SK-N-SH (cell line): ENCODE data around the gene SCGN. TPM values are rescaled to one million over a fixed set of nuclear protein-coding genes. Genes with fewer than 3 reads are reported as not detected.

Experiments
- CTCF ChIA-PET: fragments of 300-600, 350-600 bp; formaldehyde crosslinking; extraction: SDS; loops from one replicate; lab custom pipeline; 2021; lab: Yijun Ruan, JAX
- POLR2A ChIA-PET: fragments of 350-600 bp; sonication (Branson Sonifier 250); formaldehyde crosslinking; extraction: SDS; loops from one replicate; lab custom pipeline; 2020; ENCODE audit warnings: antibody characterized with exemption, inconsistent platforms; lab: Yijun Ruan, JAX
- DNase-seq: peaks from one replicate; pipeline ENCODE4 v3.0.0; 2012
- H2AFZ ChIP-seq: fragments of 200-600 bp; sonication (generic); 2 replicates; pipeline ENCODE4 v1.8.1; 2016; ENCODE audit warnings: antibody characterized with exemption, mild to moderate bottlenecking, low read depth
- H3F3A ChIP-seq: fragments of 200-600 bp; sonication (generic); replicated peaks from 2 replicates; pipeline ENCODE3; 2016; ENCODE audit warnings: antibody characterized with exemption, mild to moderate bottlenecking; ENCODE audit not compliant: insufficient read depth
- H3K27ac ChIP-seq, 2 experiments: fragments of 200-500 bp in 1 of 2; fragments of 200-600 bp in 1 of 2; sonication (Bioruptor generic) in 1 of 2; sonication (generic), shearing (Covaris generic) in 1 of 2; 2 replicates each; pipeline versions ENCODE4 v1.5.1 to v1.6.1; 2014 to 2016; ENCODE audit warnings: low read depth in 2 of 2, inconsistent platforms in 1 of 2, low read length in 1 of 2, mild to moderate bottlenecking in 1 of 2, mixed read lengths in 1 of 2
- H3K27me3 ChIP-seq: fragments of 200-600 bp; sonication (generic), shearing (Covaris generic); 2 replicates; pipeline ENCODE4 v1.6.1; 2016; ENCODE audit warnings: mixed run types; ENCODE audit not compliant: insufficient read depth
- H3K36me3 ChIP-seq, 2 experiments: fragments of 200-500 bp in 1 of 2; fragments of 200-600 bp in 1 of 2; sonication (Bioruptor generic) in 1 of 2; sonication (generic) in 1 of 2; replicated peaks in 1 of 2; 2 replicates each; pipeline versions ENCODE3 to v1.5.1; 2014 to 2016; ENCODE audit warnings: low read length in 1 of 2, mild to moderate bottlenecking in 1 of 2; ENCODE audit not compliant: insufficient read depth in 2 of 2, control insufficient read depth in 1 of 2
- H3K4me1 ChIP-seq, 2 experiments: fragments of 200-500 bp in 1 of 2; fragments of 200-600 bp in 1 of 2; sonication (Bioruptor generic) in 1 of 2; sonication (generic), shearing (Covaris generic) in 1 of 2; 2 replicates each; pipeline versions ENCODE4 v1.5.1 to v1.6.1; 2014 to 2016; ENCODE audit warnings: low read depth in 1 of 2, low read length in 1 of 2, mixed run types in 1 of 2; ENCODE audit not compliant: insufficient read depth in 2 of 2, control insufficient read depth in 1 of 2
- H3K4me2 ChIP-seq: fragments of 200-600 bp; sonication (generic), shearing (Covaris generic); 2 replicates; pipeline ENCODE4 v1.6.1; 2017; ENCODE audit warnings: mixed run types
- H3K4me3 ChIP-seq, 2 experiments: fragments of 200-500 bp in 1 of 2; fragments of 200-600 bp in 1 of 2; sonication (Bioruptor generic) in 1 of 2; sonication (generic), shearing (Covaris generic) in 1 of 2; 2 replicates each; pipeline versions ENCODE4 v1.5.1 to v1.8.1; 2014 to 2016; ENCODE audit warnings: low read depth in 2 of 2, inconsistent platforms in 1 of 2, low read length in 1 of 2, mild to moderate bottlenecking in 1 of 2, mixed read lengths in 1 of 2, moderate library complexity in 1 of 2
- H3K79me2 ChIP-seq: fragments of 200-600 bp; sonication (generic); 2 replicates; pipeline ENCODE4 v1.8.1; 2017; ENCODE audit warnings: mild to moderate bottlenecking; ENCODE audit not compliant: insufficient read depth
- H3K9ac ChIP-seq: fragments of 200-600 bp; sonication (generic); 2 replicates; pipeline ENCODE4 v1.6.1; 2017; ENCODE audit warnings: mixed run types
- H3K9me2 ChIP-seq: fragments of 200-600 bp; sonication (generic); 2 replicates; pipeline ENCODE4 v1.6.1; 2017; ENCODE audit warnings: mixed run types
- H3K9me3 ChIP-seq: fragments of 200-600 bp; sonication (generic); 2 replicates; pipeline ENCODE4 v1.6.1; 2017; ENCODE audit warnings: mixed run types, mild to moderate bottlenecking, moderate library complexity
- H4K20me1 ChIP-seq: fragments of 200-600 bp; sonication (generic); 2 replicates; pipeline ENCODE4 v1.6.1; 2017; ENCODE audit warnings: mild to moderate bottlenecking, mixed run types; ENCODE audit not compliant: insufficient read depth
- CHD2 ChIP-seq: fragments of 150-350 bp; IDR thresholded peaks from 2 replicates; pipeline ENCODE4 v1.6.1; 2018; ENCODE audit warnings: low read length; ENCODE audit not compliant: partially characterized antibody
- ELF1 ChIP-seq: IDR thresholded peaks from 2 replicates; pipeline ENCODE4 v1.4.0; 2012
- FOSL2 ChIP-seq: IDR thresholded peaks from 2 replicates; pipeline ENCODE4 v1.4.0; 2012; ENCODE audit warnings: low read depth, mild to moderate bottlenecking, moderate library complexity, borderline replicate concordance
- FOXJ3 ChIP-seq: sonication (generic); formaldehyde crosslinking; IDR thresholded peaks from 2 replicates; pipeline ENCODE4 v1.5.1; 2020; ENCODE audit warnings: mild to moderate bottlenecking, missing genetic modification reagents
- FOXM1 ChIP-seq: IDR thresholded peaks from 2 replicates; pipeline ENCODE4 v1.4.0; 2012; ENCODE audit warnings: low read depth, mild to moderate bottlenecking
- GATA2 ChIP-seq: sonication (generic); formaldehyde crosslinking; IDR thresholded peaks from 2 replicates; pipeline ENCODE4 v1.5.0; 2020; ENCODE audit warnings: mild to moderate bottlenecking, missing genetic modification reagents
- JUND ChIP-seq: IDR thresholded peaks from 2 replicates; pipeline ENCODE4 v1.4.0; 2012
- MEF2A ChIP-seq: IDR thresholded peaks from 2 replicates; pipeline ENCODE4 v1.4.0; 2012; ENCODE audit warnings: low read depth, borderline replicate concordance
- NRF1 ChIP-seq: IDR thresholded peaks from 2 replicates; pipeline ENCODE4 v1.6.1; 2012; ENCODE audit warnings: low read depth, mild to moderate bottlenecking, low read length
- RCOR1 ChIP-seq: fragments of 150-350 bp; IDR thresholded peaks from 2 replicates; pipeline ENCODE4 v1.6.1; 2017; ENCODE audit warnings: antibody characterized with exemption, low read length
- SIN3A ChIP-seq: IDR thresholded peaks from 2 replicates; pipeline ENCODE4 v1.6.1; 2012; ENCODE audit warnings: low read depth, mild to moderate bottlenecking, low read length, moderate library complexity, borderline replicate concordance
- SMC3 ChIP-seq: IDR thresholded peaks from 2 replicates; pipeline ENCODE4 v1.6.1; 2012; ENCODE audit warnings: low read depth, low read length, improper control_type of control experiment
- TAF1 ChIP-seq: IDR thresholded peaks from 2 replicates; pipeline ENCODE4 v1.6.1; 2012; ENCODE audit warnings: low read depth, mild to moderate bottlenecking, low read length, moderate library complexity, borderline replicate concordance
- TCF12 ChIP-seq: IDR thresholded peaks from 2 replicates; pipeline ENCODE4 v1.4.0; 2012
- YY1 ChIP-seq: IDR thresholded peaks from 2 replicates; pipeline ENCODE4 v1.4.0; 2012; ENCODE audit warnings: low read depth, mild to moderate bottlenecking
- WGBS: methylation state at CpG from one replicate; pipeline ENCODE4 v1.1.6; 2017; ENCODE audit warnings: low lambda C conversion rate; 5-methylcytosine and 5-hydroxymethylcytosine counted together
- polyA plus RNA-seq, 3 experiments: library from polyadenylated mRNA; depleted of rRNA; stranded (reverse); fragments of >200 nt; gene quantifications; 2 replicates each; pipeline ENCODE4 v1.2.3, GENCODE V29; 2012
- TF ChIP-seq, protein P1 (sequence below): fragments of 150-350 bp; IDR thresholded peaks from 2 replicates; pipeline ENCODE4 v1.6.1; 2017; ENCODE audit warnings: antibody characterized with exemption, low read length, low read depth, borderline replicate concordance
- TF ChIP-seq, protein P2 (sequence below): IDR thresholded peaks from 2 replicates; pipeline ENCODE4 v1.4.0; 2012; ENCODE audit warnings: low read depth, borderline replicate concordance
- TF ChIP-seq, protein P3 (sequence below): fragments of 200-600 bp; sonication (generic); IDR thresholded peaks from 2 replicates; pipeline ENCODE4 v1.6.1; 2017; ENCODE audit warnings: antibody characterized with exemption, mild to moderate bottlenecking, moderate library complexity
- TF ChIP-seq, protein P4 (sequence below): IDR thresholded peaks from 2 replicates; pipeline ENCODE4; 2012
- TF ChIP-seq, protein P5 (sequence below): IDR thresholded peaks from 2 replicates; pipeline ENCODE4 v1.6.1; 2012; ENCODE audit warnings: mild to moderate bottlenecking, low read depth, low read length, moderate library complexity

The SCGN gene
- polyA plus RNA-seq, 1 of the 3 experiments (the other 2 are of a cell fraction): not detected

DNA sequence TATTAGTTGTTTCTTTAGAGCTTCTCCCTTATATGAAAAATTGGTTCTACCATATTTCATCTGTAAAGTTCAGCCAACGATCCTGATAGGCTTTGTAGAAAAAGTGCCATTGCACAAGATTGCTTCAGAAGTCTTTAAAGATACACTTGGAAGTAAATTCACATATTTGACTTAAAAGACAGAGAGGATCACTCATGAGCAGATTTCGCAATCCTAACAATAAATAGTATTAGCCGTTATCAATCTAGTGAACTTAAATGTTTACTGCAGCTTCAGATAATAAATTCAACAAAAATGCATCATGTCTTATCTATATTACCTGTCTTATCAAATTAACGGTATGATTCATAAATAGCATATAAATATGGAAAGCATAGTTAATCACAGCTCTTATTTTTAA, 93.8 kb downstream of the SCGN start:
- H3K27me3 ChIP-seq: no peaks in the 10 kb centered on the region
- whole genome bisulfite sequencing: 47% methylated on average over 4 of the region's 4 CpGs
- no peak overlapping the region for H3K9ac ChIP-seq
- TF ChIP-seq ELF1 (no peak), NRF1 (no peak), FOXM1 (no peak), GATA2 (CRISPR knock-in tag) (no peak), RCOR1 (no peak), YY1 (no peak), TAF1 (no peak), FOSL2 (no peak), JUND (no peak), MEF2A (no peak), TCF12 (no peak), CHD2 (no peak), SMC3 (no peak), SIN3A (no peak), FOXJ3 (CRISPR knock-in tag) (no peak)
- TF ChIP-seq, protein P1, sequence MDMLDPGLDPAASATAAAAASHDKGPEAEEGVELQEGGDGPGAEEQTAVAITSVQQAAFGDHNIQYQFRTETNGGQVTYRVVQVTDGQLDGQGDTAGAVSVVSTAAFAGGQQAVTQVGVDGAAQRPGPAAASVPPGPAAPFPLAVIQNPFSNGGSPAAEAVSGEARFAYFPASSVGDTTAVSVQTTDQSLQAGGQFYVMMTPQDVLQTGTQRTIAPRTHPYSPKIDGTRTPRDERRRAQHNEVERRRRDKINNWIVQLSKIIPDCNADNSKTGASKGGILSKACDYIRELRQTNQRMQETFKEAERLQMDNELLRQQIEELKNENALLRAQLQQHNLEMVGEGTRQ: no peak
- TF ChIP-seq, protein P2, sequence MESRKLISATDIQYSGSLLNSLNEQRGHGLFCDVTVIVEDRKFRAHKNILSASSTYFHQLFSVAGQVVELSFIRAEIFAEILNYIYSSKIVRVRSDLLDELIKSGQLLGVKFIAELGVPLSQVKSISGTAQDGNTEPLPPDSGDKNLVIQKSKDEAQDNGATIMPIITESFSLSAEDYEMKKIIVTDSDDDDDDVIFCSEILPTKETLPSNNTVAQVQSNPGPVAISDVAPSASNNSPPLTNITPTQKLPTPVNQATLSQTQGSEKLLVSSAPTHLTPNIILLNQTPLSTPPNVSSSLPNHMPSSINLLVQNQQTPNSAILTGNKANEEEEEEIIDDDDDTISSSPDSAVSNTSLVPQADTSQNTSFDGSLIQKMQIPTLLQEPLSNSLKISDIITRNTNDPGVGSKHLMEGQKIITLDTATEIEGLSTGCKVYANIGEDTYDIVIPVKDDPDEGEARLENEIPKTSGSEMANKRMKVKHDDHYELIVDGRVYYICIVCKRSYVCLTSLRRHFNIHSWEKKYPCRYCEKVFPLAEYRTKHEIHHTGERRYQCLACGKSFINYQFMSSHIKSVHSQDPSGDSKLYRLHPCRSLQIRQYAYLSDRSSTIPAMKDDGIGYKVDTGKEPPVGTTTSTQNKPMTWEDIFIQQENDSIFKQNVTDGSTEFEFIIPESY: no peak
- TF ChIP-seq, protein P3, sequence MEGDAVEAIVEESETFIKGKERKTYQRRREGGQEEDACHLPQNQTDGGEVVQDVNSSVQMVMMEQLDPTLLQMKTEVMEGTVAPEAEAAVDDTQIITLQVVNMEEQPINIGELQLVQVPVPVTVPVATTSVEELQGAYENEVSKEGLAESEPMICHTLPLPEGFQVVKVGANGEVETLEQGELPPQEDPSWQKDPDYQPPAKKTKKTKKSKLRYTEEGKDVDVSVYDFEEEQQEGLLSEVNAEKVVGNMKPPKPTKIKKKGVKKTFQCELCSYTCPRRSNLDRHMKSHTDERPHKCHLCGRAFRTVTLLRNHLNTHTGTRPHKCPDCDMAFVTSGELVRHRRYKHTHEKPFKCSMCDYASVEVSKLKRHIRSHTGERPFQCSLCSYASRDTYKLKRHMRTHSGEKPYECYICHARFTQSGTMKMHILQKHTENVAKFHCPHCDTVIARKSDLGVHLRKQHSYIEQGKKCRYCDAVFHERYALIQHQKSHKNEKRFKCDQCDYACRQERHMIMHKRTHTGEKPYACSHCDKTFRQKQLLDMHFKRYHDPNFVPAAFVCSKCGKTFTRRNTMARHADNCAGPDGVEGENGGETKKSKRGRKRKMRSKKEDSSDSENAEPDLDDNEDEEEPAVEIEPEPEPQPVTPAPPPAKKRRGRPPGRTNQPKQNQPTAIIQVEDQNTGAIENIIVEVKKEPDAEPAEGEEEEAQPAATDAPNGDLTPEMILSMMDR: no peak
- TF ChIP-seq, protein P4, sequence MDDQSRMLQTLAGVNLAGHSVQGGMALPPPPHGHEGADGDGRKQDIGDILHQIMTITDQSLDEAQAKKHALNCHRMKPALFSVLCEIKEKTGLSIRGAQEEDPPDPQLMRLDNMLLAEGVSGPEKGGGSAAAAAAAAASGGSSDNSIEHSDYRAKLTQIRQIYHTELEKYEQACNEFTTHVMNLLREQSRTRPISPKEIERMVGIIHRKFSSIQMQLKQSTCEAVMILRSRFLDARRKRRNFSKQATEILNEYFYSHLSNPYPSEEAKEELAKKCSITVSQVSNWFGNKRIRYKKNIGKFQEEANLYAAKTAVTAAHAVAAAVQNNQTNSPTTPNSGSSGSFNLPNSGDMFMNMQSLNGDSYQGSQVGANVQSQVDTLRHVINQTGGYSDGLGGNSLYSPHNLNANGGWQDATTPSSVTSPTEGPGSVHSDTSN: no peak
- TF ChIP-seq, protein P5, sequence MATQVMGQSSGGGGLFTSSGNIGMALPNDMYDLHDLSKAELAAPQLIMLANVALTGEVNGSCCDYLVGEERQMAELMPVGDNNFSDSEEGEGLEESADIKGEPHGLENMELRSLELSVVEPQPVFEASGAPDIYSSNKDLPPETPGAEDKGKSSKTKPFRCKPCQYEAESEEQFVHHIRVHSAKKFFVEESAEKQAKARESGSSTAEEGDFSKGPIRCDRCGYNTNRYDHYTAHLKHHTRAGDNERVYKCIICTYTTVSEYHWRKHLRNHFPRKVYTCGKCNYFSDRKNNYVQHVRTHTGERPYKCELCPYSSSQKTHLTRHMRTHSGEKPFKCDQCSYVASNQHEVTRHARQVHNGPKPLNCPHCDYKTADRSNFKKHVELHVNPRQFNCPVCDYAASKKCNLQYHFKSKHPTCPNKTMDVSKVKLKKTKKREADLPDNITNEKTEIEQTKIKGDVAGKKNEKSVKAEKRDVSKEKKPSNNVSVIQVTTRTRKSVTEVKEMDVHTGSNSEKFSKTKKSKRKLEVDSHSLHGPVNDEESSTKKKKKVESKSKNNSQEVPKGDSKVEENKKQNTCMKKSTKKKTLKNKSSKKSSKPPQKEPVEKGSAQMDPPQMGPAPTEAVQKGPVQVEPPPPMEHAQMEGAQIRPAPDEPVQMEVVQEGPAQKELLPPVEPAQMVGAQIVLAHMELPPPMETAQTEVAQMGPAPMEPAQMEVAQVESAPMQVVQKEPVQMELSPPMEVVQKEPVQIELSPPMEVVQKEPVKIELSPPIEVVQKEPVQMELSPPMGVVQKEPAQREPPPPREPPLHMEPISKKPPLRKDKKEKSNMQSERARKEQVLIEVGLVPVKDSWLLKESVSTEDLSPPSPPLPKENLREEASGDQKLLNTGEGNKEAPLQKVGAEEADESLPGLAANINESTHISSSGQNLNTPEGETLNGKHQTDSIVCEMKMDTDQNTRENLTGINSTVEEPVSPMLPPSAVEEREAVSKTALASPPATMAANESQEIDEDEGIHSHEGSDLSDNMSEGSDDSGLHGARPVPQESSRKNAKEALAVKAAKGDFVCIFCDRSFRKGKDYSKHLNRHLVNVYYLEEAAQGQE: no peak
- H3K9me3 ChIP-seq: no peaks in the 10 kb centered on the region
- no peak overlapping the region for H3K4me3 ChIP-seq
- no peak for DNase-seq
- no peaks in the 10 kb centered on the region for H3K4me1 ChIP-seq
- no peak overlapping the region for H3K27ac ChIP-seq
- no peak overlapping the region for H2AFZ ChIP-seq
- H3K9me2 ChIP-seq: no peaks in the 10 kb centered on the region
- H4K20me1 ChIP-seq: no peaks in the 10 kb centered on the region
- no peaks in the 10 kb centered on the region for H3F3A ChIP-seq
- no peaks in the 10 kb centered on the region for H3K36me3 ChIP-seq
- ChIA-PET POLR2A (no interaction called here), CTCF (interaction anchor here (1.8 kb wide), 1 partner anchor 26 kb away, joined by 4 read pairs; no protein-coding TSS in a partner anchor)
- H3K4me2 ChIP-seq: no peak overlapping the region
- H3K79me2 ChIP-seq: no peaks in the 10 kb centered on the region
